Retinal pigment epithelial cell (primary cell): ENCODE measurements around the gene PPM1L.
"Not testable (repeated sequence)": the region's sequence is repeated elsewhere in the genome, so short reads cannot be mapped to it uniquely, and the experiment has no call there.

Experiments used
- DNase-seq: peaks from one replicate; pipeline ENCODE4 v3.0.0-alpha.2; 2010; ENCODE audit warnings: low read depth
- H3K4me3 ChIP-seq: 2 replicates; pipeline ENCODE4 v1.5.1; 2011; ENCODE audit warnings: mild to moderate bottlenecking, low read length, control low read depth, moderate library complexity
- CTCF ChIP-seq: conservative IDR thresholded peaks from 2 replicates; pipeline ENCODE4 v1.5.1; 2011; ENCODE audit warnings: low read depth, low read length, control low read depth, inconsistent platforms

The PPM1L gene

GRCh38 chr3:161026612-161027510 is 270.8 kb downstream of the PPM1L start:
- no peak for TF ChIP-seq CTCF
- DNase-seq, result no peak
- H3K4me3 ChIP-seq, result no peak overlapping the region

- no peak for DNase-seq
- no peak for TF ChIP-seq CTCF
- H3K4me3 ChIP-seq, result no peak overlapping the region
Observed at GRCh38 chr3:161028555-161029153, 272.6 kb downstream of the PPM1L start.

GRCh38 chr3:161031134-161031533 is 275.1 kb downstream of the PPM1L start:
- TF ChIP-seq CTCF, result no peak
- DNase-seq, result no peak
- no peak overlapping the region for H3K4me3 ChIP-seq

GRCh38 chr3:161034913-161035550 is 279.0 kb downstream of the PPM1L start:
- DNase-seq, H3K4me3 ChIP-seq: not testable (repeated sequence)

- H3K4me3 ChIP-seq, result no peak overlapping the region
- TF ChIP-seq CTCF, result no peak
- DNase-seq, result peak; percentile 52
Observed at GRCh38 chr3:161035711-161036110, 279.7 kb downstream of the PPM1L start.

GRCh38 chr3:161038725-161039124 is 282.7 kb downstream of the PPM1L start:
- DNase-seq, result peak; percentile 39
- no peak for TF ChIP-seq CTCF
- H3K4me3 ChIP-seq, result no peak overlapping the region

- no peak overlapping the region for H3K4me3 ChIP-seq
- no peak for DNase-seq
- TF ChIP-seq CTCF, result no peak
Observed at GRCh38 chr3:161042023-161042501, 286.0 kb downstream of the PPM1L start.
